ENCODE measurements around the gene DOCK10.

DNA sequence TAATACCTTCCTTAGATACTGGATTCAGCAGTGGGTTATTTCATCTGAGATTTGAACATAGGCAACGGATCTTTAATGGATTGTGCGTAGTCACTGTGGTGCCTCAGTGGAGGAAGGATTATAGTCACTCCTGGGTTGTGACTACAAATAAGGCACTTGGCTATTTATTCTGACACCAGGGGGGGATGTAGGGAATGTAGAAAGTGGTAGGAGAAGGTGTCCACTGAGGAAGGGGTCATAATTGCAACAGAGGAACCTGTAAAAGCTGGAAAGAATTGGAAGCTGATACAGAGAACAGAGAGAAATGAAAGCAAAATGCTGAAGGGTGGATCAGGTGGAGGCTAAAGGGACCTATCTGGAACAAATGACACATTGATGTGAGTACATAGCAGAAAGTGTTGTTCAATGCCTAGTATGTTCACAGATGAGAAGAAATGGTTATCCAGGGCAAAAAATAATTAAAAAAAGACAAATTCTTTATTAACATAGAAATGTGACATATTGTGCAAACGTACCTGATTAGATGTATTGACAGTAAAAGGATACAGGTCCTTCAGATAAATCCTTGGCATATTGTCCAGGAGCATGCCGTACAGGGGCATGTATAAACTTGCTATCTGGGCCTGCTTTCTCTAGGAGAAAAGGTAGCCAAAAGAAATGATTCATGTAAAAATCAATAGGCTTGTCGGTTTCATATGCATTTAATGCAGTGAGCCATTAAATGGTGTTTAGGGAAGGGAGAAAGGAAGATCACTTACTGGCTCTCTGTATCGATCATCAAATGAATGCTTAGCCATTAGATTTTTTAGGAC, 234.9 kb downstream of the DOCK10 start:
- TF ChIP-seq, protein P1, sequence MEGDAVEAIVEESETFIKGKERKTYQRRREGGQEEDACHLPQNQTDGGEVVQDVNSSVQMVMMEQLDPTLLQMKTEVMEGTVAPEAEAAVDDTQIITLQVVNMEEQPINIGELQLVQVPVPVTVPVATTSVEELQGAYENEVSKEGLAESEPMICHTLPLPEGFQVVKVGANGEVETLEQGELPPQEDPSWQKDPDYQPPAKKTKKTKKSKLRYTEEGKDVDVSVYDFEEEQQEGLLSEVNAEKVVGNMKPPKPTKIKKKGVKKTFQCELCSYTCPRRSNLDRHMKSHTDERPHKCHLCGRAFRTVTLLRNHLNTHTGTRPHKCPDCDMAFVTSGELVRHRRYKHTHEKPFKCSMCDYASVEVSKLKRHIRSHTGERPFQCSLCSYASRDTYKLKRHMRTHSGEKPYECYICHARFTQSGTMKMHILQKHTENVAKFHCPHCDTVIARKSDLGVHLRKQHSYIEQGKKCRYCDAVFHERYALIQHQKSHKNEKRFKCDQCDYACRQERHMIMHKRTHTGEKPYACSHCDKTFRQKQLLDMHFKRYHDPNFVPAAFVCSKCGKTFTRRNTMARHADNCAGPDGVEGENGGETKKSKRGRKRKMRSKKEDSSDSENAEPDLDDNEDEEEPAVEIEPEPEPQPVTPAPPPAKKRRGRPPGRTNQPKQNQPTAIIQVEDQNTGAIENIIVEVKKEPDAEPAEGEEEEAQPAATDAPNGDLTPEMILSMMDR (IDR thresholded peaks at IDR 0.05; ENCODE audit: low read depth, low read length): no peak
- no peak for TF ChIP-seq POLR2A (IDR thresholded peaks at IDR 0.05; ENCODE audit: extremely low read depth, insufficient read length)
